Fibroblast of lung (primary cell): ENCODE data around the gene CCDC69.

Experiments
- EZH2 ChIP-seq: IDR thresholded peaks from 2 replicates; pipeline ENCODE4 v1.5.1; 2012; ENCODE audit warnings: low read length, control low read depth, mild to moderate bottlenecking; ENCODE audit errors: missing control alignments
- TF ChIP-seq, protein P1 (sequence below), 2 donors: IDR thresholded peaks in 1 of 2; conservative IDR thresholded peaks in 1 of 2; 1 replicate in 1 of 2; 2 replicates in 1 of 2; pipeline ENCODE4 v1.5.1; 2011 to 2012; ENCODE audit warnings: low read length in 2 of 2, control low read depth in 1 of 2, inconsistent platforms in 1 of 2, low read depth in 1 of 2, mild to moderate bottlenecking in 1 of 2

DNA sequence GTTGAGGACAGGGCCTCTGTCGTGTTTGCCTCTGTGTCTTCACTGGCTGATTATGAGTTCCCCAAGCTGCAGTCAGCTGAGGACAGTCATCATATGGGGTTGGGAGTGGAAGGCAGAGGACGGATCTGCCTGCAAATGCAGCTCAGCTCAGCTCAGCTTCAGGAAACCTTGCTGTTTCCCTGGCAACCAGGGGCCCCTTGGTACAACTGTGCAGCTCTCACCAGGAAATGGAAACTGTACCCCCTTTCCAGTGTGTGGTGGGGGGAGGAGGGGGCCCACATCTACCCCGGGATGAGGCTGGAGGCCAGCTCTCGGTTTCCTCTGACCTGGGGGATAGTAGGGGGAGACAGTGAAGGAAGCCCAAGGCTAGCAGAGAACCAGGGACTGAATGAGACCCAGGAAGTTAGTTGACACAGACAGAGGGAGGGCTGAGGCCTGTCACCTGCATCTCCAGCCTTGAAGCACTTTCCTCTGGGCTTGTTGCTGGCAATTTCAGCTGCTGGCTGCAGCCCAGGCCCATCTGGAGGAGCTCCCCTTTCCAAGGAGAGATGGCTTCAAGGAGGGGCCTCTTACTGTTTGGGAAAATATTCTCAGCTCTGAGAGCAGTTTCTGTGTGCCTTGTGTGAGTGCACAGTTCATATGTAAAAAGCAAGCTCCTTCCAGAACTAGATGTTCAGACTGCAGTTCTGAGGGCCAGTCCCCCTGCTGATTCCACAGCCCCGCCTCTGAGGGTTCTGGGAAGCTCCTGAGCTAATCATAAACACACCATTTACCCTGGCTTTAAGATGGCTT, 73.2 kb downstream of the CCDC69 start:
- TF ChIP-seq, protein P1, sequence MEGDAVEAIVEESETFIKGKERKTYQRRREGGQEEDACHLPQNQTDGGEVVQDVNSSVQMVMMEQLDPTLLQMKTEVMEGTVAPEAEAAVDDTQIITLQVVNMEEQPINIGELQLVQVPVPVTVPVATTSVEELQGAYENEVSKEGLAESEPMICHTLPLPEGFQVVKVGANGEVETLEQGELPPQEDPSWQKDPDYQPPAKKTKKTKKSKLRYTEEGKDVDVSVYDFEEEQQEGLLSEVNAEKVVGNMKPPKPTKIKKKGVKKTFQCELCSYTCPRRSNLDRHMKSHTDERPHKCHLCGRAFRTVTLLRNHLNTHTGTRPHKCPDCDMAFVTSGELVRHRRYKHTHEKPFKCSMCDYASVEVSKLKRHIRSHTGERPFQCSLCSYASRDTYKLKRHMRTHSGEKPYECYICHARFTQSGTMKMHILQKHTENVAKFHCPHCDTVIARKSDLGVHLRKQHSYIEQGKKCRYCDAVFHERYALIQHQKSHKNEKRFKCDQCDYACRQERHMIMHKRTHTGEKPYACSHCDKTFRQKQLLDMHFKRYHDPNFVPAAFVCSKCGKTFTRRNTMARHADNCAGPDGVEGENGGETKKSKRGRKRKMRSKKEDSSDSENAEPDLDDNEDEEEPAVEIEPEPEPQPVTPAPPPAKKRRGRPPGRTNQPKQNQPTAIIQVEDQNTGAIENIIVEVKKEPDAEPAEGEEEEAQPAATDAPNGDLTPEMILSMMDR (conservative IDR thresholded peaks at IDR 0.05 in 1 of 2, IDR thresholded peaks at IDR 0.05 in 1 of 2; ENCODE audit: low read depth in 1 of 2, low read length in 2 of 2) = no peak
- TF ChIP-seq EZH2 = no peak
